Endothelial cell (in vitro differentiated cells): Measurements from ENCODE around the gene SEC14L1. TPM values are rescaled to one million over a fixed set of nuclear protein-coding genes. Genes with fewer than 3 reads are reported as not detected.
"Not testable (repeated sequence)": the region's sequence is repeated elsewhere in the genome, so short reads cannot be mapped to it uniquely, and the experiment has no call there.

Source experiments
- DNase-seq: peaks from one replicate; pipeline ENCODE4 v3.0.0; 2021; ENCODE audit warnings: low spot score
- H3K27ac Mint-ChIP-seq: one replicate; pipeline ENCODE4 v1.8.0; 2021; ENCODE audit warnings: mixed read lengths, inconsistent platforms; ENCODE audit not compliant: unreplicated experiment
- H3K27me3 Mint-ChIP-seq: one replicate; pipeline ENCODE4 v1.8.0; 2021; ENCODE audit warnings: mild to moderate bottlenecking, moderate library complexity, mixed read lengths, inconsistent platforms; ENCODE audit not compliant: unreplicated experiment
- H3K36me3 Mint-ChIP-seq: one replicate; pipeline ENCODE4 v1.8.0; 2021; ENCODE audit warnings: mild to moderate bottlenecking, low read depth, mixed read lengths, inconsistent platforms; ENCODE audit not compliant: unreplicated experiment
- H3K4me1 Mint-ChIP-seq: one replicate; pipeline ENCODE4 v1.8.0; 2021; ENCODE audit warnings: mild to moderate bottlenecking, mixed read lengths, inconsistent platforms; ENCODE audit not compliant: unreplicated experiment
- H3K4me3 Mint-ChIP-seq: one replicate; pipeline ENCODE4 v1.8.0; 2021; ENCODE audit warnings: mild to moderate bottlenecking, mixed read lengths, inconsistent platforms; ENCODE audit not compliant: unreplicated experiment
- H3K9me3 Mint-ChIP-seq: one replicate; pipeline ENCODE4 v1.8.0; 2021; ENCODE audit warnings: mixed read lengths, inconsistent platforms; ENCODE audit not compliant: unreplicated experiment
- CTCF ChIP-seq: fragments of 200-600 bp; sonication (generic); IDR thresholded peaks from one replicate; pipeline ENCODE4 v1.5.0; 2021; ENCODE audit warnings: antibody characterized with exemption; ENCODE audit not compliant: unreplicated experiment
- total RNA-seq: library from RNA; stranded (reverse); fragmentation: NEBNext Ultra II Directional; extraction: Animal tissue kit (Norgen Biotek cat#: 25700); gene quantifications from one replicate; pipeline ENCODE4 v1.2.1, GENCODE V29; 2021; ENCODE audit not compliant: unreplicated experiment

The SEC14L1 gene
- total RNA-seq, 1 donor from 2014 or later, result 315 TPM

GRCh38 chr17:77247609-77248008 lies 106.8 kb downstream of the SEC14L1 start:
- Mint-ChIP-seq H3K4me3 (no peak overlapping the region), H3K9me3 (no peaks in the 10 kb centered on the region), H3K27me3 (peaks cover 9% of the 10 kb centered on the region), H3K27ac (no peak overlapping the region), H3K4me1 (peaks cover 2% of the 10 kb centered on the region), H3K36me3 (no peaks in the 10 kb centered on the region)
- TF ChIP-seq CTCF, result no peak
- no peak for DNase-seq

GRCh38 chr17:77248216-77249114 lies 107.7 kb downstream of the SEC14L1 start:
- no peak for TF ChIP-seq CTCF
- Mint-ChIP-seq H3K36me3 (no peaks in the 10 kb centered on the region), H3K27me3 (peaks cover 9% of the 10 kb centered on the region), H3K4me1 (no peaks in the 10 kb centered on the region), H3K4me3 (no peak overlapping the region), H3K27ac (no peak overlapping the region), H3K9me3 (no peaks in the 10 kb centered on the region)
- DNase-seq, result no peak

- Mint-ChIP-seq H3K36me3 (no peaks in the 10 kb centered on the region), H3K27me3 (peaks cover 7% of the 10 kb centered on the region), H3K4me3 (no peak overlapping the region), H3K27ac (no peak overlapping the region), H3K9me3 (no peaks in the 10 kb centered on the region), H3K4me1 (no peaks in the 10 kb centered on the region)
- no peak for DNase-seq
- TF ChIP-seq CTCF, result no peak
Observed at GRCh38 chr17:77251622-77252183, 110.9 kb downstream of the SEC14L1 start.

- not testable (repeated sequence) for H3K9me3 Mint-ChIP-seq, H3K4me3 Mint-ChIP-seq, DNase-seq, H3K27ac Mint-ChIP-seq, H3K36me3 Mint-ChIP-seq, H3K4me1 Mint-ChIP-seq
- peaks cover 10% of the 10 kb centered on the region for H3K27me3 Mint-ChIP-seq
Observed at GRCh38 chr17:77252306-77252705, 111.5 kb downstream of the SEC14L1 start.

- DNase-seq, result no peak
- H3K27me3 Mint-ChIP-seq, result peaks cover 8% of the 10 kb centered on the region
- H3K9me3 Mint-ChIP-seq, result no peaks in the 10 kb centered on the region
- no peak overlapping the region for H3K4me3 Mint-ChIP-seq
- no peaks in the 10 kb centered on the region for H3K36me3 Mint-ChIP-seq
- no peak overlapping the region for H3K27ac Mint-ChIP-seq
- no peak for TF ChIP-seq CTCF
- peaks cover 17% of the 10 kb centered on the region for H3K4me1 Mint-ChIP-seq
Observed at GRCh38 chr17:77253611-77254051, 112.9 kb downstream of the SEC14L1 start.
